Right lobe of liver (tissue), 6 donors: ENCODE data around the gene CSF3R. TPM values are rescaled to one million over a fixed set of nuclear protein-coding genes. Genes with fewer than 3 reads are reported as not detected.
A peak's percentile ranks its signal among the peaks of the same experiment; 100 is the strongest.

Experiments used
- ATAC-seq, 4 donors: fragments of 200-7000 bp; cut with Tn5 transposase; one replicate each; pipeline ENCODE4 v1.9.1; 2020; ENCODE audit warnings: mild to moderate bottlenecking in 4 of 4, moderate library complexity in 4 of 4
- DNase-seq, 3 donors: peaks; one replicate each; pipeline ENCODE4 v3.0.0-alpha.2; 2020
- H3K27ac ChIP-seq, 3 donors: fragments of 200-600 bp; one replicate each; pipeline ENCODE4 v1.8.0; 2022
- H3K27me3 ChIP-seq, 2 donors: fragments of 200-600 bp; one replicate each; pipeline ENCODE4 v1.8.0; 2022
- H3K36me3 ChIP-seq, 4 donors: fragments of 200-600 bp; sonication (generic) in 1 of 4; one replicate each; pipeline versions ENCODE4 v1.5.1 to v1.8.0; 2017 to 2022; ENCODE audit warnings: control low read depth in 1 of 4
- H3K4me1 ChIP-seq, 4 donors: fragments of 200-600 bp; sonication (generic) in 1 of 4; one replicate each; pipeline versions ENCODE4 v1.5.1 to v1.8.0; 2017 to 2022; ENCODE audit warnings: control low read depth in 1 of 4
- H3K4me3 ChIP-seq, 3 donors: fragments of 200-600 bp; one replicate each; pipeline ENCODE4 v1.8.0; 2022
- H3K9me3 ChIP-seq, 4 donors: fragments of 200-600 bp; sonication (generic) in 1 of 4; one replicate each; pipeline versions ENCODE4 v1.5.1 to v1.8.0; 2017 to 2022; ENCODE audit warnings: control low read depth in 1 of 4
- CTCF ChIP-seq, 4 donors: fragments of 200-600 bp in 3 of 4; fragments of 450-650 bp in 1 of 4; IDR thresholded peaks; one replicate each; pipeline versions ENCODE4 v1.5.1 to v1.8.0; 2016 to 2022; ENCODE audit warnings: antibody characterized with exemption in 4 of 4, mild to moderate bottlenecking in 2 of 4
- POLR2A ChIP-seq: fragments of 450-650 bp; IDR thresholded peaks from one replicate; pipeline ENCODE4 v1.6.1; 2017; ENCODE audit warnings: antibody characterized with exemption, mild to moderate bottlenecking
- WGBS: methylation state at CpG from one replicate; pipeline ENCODE4 v1.1.6; 2018; ENCODE audit warnings: low coverage, low lambda C conversion rate; ENCODE audit not compliant: insufficient coverage; ENCODE audit errors: missing lambda C conversion rate; 5-methylcytosine and 5-hydroxymethylcytosine counted together
- intact Hi-C, 2 donors: fragments of 100-400 bp; cut with DNase I; formaldehyde crosslinking; loops; one replicate each; pipeline versions ENCODE4 v1.11.2 to v1.14.1; 2022
- long read RNA-seq: library from polyadenylated mRNA; unstranded; transcript quantifications from one replicate; pipeline ENCODE4 v2.0.0, GENCODE V29; 2019
- total RNA-seq, 6 experiments: library from RNA; depleted of rRNA in 2 of 6; stranded (reverse); fragments of >200 nt in 2 of 6; fragmentation: NEBNext Ultra II Directional in 3 of 6; extraction: Animal tissue kit (Norgen Biotek cat#: 25700) in 3 of 6; gene quantifications; one replicate each; pipeline versions ENCODE4 v1.1.0 to v1.2.4, GENCODE V29; 2016 to 2023
- donor health status: DM: no; HTN: yes; CAD: no.
- donor health status: DM: no; HTN: no; CAD: no.
- donor health status: DM: no; HTN: no; CAD: no.
- donor health status: DM: no; HTN: yes; CAD: no.
- donor health status: DM: no; HTN: yes; CAD: no.

Gene CSF3R
- 10 to 100 TPM in 3 of 6 experiments, 1 to 10 TPM in 3; 4.1 to 14.0 (median 9.5) TPM for total RNA-seq
- long read RNA-seq = 0 reads

GRCh38 chr1:36482724-36483388 lies at the start of gene CSF3R:
CSF3R (minus strand) TSS chr1:36482913; CDS start chr1:36479496, 3,417 bp downstream.
- DNase-seq (no peak), ATAC-seq (no peak)
- intact Hi-C loops = no loop called here
- peaks cover 0 to 28% (median 9%) of the 10 kb centered on the region in 4 donors for H3K4me1 ChIP-seq
- peak within 1 kb of the TSS in 1 of 3 donors; percentile 18 for H3K4me3 ChIP-seq
- no peaks in the 10 kb centered on the region for H3K36me3 ChIP-seq
- WGBS = 41% methylated on average over 8 of the region's 13 CpGs
- peak within 1 kb of the TSS; percentile 1 to 51 (median 37) for H3K27ac ChIP-seq
- H3K9me3 ChIP-seq = no peaks in the 10 kb centered on the region
- no peak for TF ChIP-seq POLR2A
- TF ChIP-seq CTCF (IDR thresholded peaks at IDR 0.05) = no peak
- H3K27me3 ChIP-seq = no peaks in the 10 kb centered on the region

DNA sequence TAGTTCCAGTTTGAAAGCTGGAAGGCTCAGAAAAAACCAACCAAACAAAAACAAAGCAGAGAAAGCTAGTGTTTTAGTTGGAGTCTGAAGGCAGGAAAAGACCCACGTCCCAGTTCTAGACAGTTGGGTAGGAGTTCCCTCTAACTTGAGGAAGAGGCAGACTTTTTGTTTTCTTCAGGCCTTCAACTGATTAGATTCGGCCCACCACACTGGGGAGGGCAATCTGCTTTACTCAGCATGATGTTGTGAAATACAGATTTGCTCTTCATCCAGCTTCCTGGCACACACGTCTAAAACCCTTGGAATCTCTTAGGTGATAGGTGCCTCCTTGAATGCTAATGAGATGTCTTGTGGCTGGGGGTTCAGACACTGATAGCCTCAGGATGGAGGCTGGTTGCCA lies 49.1 kb upstream of the CSF3R start:
- intact Hi-C loops = no loop called here
- 63% methylated on average over 3 of the region's 3 CpGs for WGBS
- Histone ChIP-seq H3K27me3 (no peaks in the 10 kb centered on the region), H3K4me1 (no peaks in the 10 kb centered on the region), H3K9me3 (no peaks in the 10 kb centered on the region), H3K4me3 (no peak overlapping the region), H3K36me3 (no peaks in the 10 kb centered on the region), H3K27ac (no peak overlapping the region)
- TF ChIP-seq CTCF (IDR thresholded peaks at IDR 0.05) (no peak), POLR2A (no peak)
- ATAC-seq = no peak
- peak in 1 of 3 donors; percentile 12 for DNase-seq

DNA sequence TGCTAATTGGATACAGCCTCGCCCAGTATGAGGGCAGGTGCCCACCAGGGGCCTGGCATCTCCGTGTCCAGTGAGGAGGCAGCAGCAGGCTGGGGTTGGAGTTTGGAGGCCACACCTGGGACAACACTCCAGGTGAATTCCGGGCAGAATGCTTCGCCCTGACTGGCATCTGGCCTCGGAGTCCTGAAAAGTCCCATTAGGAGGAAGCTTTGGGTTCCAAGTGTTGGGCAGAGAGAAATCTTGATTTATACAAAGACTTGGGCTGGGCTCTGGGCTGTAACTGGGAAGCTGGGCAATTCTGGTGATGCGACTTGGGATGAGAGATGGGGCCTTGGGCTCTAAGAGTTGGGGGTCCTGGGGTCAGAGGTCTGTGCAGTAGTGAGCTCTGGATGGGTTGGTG lies 48.1 kb upstream of the CSF3R start:
- no peaks in the 10 kb centered on the region for H3K27me3 ChIP-seq
- intact Hi-C loops = no loop called here
- ATAC-seq = peak in 1 of 4 donors; percentile 8
- WGBS = 69% methylated on average over 2 of the region's 6 CpGs
- TF ChIP-seq CTCF (IDR thresholded peaks at IDR 0.05) = no peak
- TF ChIP-seq POLR2A = no peak
- peak in 1 of 3 donors; percentile 26 for DNase-seq
- no peaks in the 10 kb centered on the region for H3K9me3 ChIP-seq
- no peaks in the 10 kb centered on the region for H3K36me3 ChIP-seq
- H3K4me1 ChIP-seq = no peaks in the 10 kb centered on the region
- H3K27ac ChIP-seq = no peak overlapping the region
- H3K4me3 ChIP-seq = no peak overlapping the region

GRCh38 chr1:36530261-36530660 lies 47.5 kb upstream of the CSF3R start:
- H3K36me3 ChIP-seq = no peaks in the 10 kb centered on the region
- H3K27me3 ChIP-seq = no peaks in the 10 kb centered on the region
- H3K4me3 ChIP-seq = no peak overlapping the region
- DNase-seq (peak in 1 of 3 donors; percentile 41), ATAC-seq (peak in 1 of 4 donors; percentile 34)
- intact Hi-C loops = no loop called here
- no peak overlapping the region for H3K27ac ChIP-seq
- H3K4me1 ChIP-seq = no peaks in the 10 kb centered on the region
- no peaks in the 10 kb centered on the region for H3K9me3 ChIP-seq
- no peak for TF ChIP-seq POLR2A
- no peak for TF ChIP-seq CTCF (IDR thresholded peaks at IDR 0.05)
- WGBS = 0% methylated on average over 1 of the region's 7 CpGs
